Measurements from ENCODE around the gene MEOX1.

DNA sequence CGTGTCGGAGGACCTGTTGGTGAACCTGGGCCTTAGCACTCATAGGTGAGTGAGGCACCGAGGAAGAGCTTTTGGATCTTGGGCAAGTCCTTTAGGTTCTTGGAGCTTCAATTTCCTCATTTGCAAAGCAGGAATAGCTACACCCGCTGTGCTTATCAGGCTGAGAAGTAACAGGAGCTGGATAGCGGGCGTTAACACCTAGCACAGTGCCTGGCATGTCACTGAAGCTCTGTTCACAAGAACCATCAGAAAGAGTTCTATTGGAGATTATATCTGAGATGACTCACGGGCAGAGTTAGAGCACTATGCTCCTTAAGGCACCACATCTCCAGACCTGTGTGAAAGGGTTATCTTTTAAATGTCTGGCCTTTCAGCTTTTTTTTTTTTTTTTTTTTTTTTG lies 12.8 kb downstream of the MEOX1 start:
- TF ChIP-seq, protein P1, sequence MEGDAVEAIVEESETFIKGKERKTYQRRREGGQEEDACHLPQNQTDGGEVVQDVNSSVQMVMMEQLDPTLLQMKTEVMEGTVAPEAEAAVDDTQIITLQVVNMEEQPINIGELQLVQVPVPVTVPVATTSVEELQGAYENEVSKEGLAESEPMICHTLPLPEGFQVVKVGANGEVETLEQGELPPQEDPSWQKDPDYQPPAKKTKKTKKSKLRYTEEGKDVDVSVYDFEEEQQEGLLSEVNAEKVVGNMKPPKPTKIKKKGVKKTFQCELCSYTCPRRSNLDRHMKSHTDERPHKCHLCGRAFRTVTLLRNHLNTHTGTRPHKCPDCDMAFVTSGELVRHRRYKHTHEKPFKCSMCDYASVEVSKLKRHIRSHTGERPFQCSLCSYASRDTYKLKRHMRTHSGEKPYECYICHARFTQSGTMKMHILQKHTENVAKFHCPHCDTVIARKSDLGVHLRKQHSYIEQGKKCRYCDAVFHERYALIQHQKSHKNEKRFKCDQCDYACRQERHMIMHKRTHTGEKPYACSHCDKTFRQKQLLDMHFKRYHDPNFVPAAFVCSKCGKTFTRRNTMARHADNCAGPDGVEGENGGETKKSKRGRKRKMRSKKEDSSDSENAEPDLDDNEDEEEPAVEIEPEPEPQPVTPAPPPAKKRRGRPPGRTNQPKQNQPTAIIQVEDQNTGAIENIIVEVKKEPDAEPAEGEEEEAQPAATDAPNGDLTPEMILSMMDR (IDR thresholded peaks at IDR 0.05): no peak
- TF ChIP-seq POLR2A (IDR thresholded peaks at IDR 0.05): no peak

All from Peyer's patch (tissue), 4 donors.